Measurements from ENCODE around the gene ASPSCR1.

DNA sequence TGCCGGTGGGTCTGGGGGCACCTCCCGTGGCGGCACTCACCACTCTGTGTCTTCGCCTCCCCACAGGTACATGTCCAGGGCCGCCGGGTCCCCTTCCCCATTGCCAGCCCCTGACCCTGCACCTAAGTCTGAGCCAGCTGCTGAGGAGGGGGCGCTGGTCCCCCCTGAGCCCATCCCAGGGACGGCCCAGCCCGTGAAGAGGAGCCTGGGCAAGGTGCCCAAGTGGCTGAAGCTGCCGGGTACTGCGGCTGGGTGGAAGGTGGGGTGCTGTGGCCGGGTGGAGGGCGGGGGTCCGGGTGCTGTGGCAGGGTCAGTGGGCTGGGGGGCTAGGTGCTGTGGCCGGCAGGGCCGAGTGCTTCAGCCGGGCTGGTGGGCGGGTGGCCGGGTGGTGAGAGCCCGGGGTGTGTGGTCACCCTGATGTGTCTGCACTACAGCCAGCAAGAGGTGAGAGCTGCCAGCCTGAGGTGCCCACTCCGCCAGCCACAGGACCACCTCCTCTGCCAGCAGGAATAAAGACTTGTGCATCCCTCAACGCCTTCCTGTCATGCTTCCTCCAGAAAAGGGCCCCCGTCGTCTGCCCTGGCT, 39.5 kb downstream of the ASPSCR1 start:
- TF ChIP-seq, protein P1, sequence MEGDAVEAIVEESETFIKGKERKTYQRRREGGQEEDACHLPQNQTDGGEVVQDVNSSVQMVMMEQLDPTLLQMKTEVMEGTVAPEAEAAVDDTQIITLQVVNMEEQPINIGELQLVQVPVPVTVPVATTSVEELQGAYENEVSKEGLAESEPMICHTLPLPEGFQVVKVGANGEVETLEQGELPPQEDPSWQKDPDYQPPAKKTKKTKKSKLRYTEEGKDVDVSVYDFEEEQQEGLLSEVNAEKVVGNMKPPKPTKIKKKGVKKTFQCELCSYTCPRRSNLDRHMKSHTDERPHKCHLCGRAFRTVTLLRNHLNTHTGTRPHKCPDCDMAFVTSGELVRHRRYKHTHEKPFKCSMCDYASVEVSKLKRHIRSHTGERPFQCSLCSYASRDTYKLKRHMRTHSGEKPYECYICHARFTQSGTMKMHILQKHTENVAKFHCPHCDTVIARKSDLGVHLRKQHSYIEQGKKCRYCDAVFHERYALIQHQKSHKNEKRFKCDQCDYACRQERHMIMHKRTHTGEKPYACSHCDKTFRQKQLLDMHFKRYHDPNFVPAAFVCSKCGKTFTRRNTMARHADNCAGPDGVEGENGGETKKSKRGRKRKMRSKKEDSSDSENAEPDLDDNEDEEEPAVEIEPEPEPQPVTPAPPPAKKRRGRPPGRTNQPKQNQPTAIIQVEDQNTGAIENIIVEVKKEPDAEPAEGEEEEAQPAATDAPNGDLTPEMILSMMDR (IDR thresholded peaks at IDR 0.05) = no peak
- no peak for TF ChIP-seq POLR2A (IDR thresholded peaks at IDR 0.05)
- TF ChIP-seq POLR2AphosphoS5 (IDR thresholded peaks at IDR 0.05) = no peak

All from gastroesophageal sphincter (tissue), 3 donors.